Heart left ventricle (tissue), 13 donors: ENCODE results near the gene HS3ST6.

Experiments used
- POLR2A ChIP-seq, 2 donors: fragments of 450-650 bp; IDR thresholded peaks; one replicate each; pipeline ENCODE4 v1.6.1; 2017; ENCODE audit warnings: antibody characterized with exemption in 2 of 2, mild to moderate bottlenecking in 2 of 2, moderate library complexity in 2 of 2
- TF ChIP-seq, protein P1 (sequence below), 12 donors: fragments of 200-600 bp; sonication (generic) in 4 of 12; IDR thresholded peaks; one replicate each; pipeline versions ENCODE4 v1.5.0 to v1.8.0; 2018 to 2022; ENCODE audit warnings: antibody characterized with exemption in 12 of 12, mild to moderate bottlenecking in 5 of 12
- donor health status: ischemic (EF 13 %, LVEDD 7.1; RV severe dilation, severe dysfunction).
- donor health status: DM: no; HTN: yes; CAD: no.
- donor health status: DM: no; HTN: no; CAD: no.
- donor health status: ischemic (EF 25% LVEDD 6.9; RV normal size, moderate dysfunction).
- donor health status: ischemic (EF 25% LVEDD 5.7; RV mildly dilated, moderate dysfunction).
- donor health status: ischemic (EF 35%, LVEDD 5.7; RV mildly dilated, moderate dysfunction).
- donor health status: nonischemic (EF 11% LVEDD 7.7; RV severe dilation, severe dysfunction).
- donor health status: DM: yes; HTN: yes; CAD: no.
- donor health status: PGD.
- donor health status: ischemic (EF 29% LVEDD 5.4; RV normal size, mild dysfunction).
- donor health status: nonischemic (EF 23%, LVEDD 6.1; RV moderate dilation, normal function).

- TF ChIP-seq, protein P1, sequence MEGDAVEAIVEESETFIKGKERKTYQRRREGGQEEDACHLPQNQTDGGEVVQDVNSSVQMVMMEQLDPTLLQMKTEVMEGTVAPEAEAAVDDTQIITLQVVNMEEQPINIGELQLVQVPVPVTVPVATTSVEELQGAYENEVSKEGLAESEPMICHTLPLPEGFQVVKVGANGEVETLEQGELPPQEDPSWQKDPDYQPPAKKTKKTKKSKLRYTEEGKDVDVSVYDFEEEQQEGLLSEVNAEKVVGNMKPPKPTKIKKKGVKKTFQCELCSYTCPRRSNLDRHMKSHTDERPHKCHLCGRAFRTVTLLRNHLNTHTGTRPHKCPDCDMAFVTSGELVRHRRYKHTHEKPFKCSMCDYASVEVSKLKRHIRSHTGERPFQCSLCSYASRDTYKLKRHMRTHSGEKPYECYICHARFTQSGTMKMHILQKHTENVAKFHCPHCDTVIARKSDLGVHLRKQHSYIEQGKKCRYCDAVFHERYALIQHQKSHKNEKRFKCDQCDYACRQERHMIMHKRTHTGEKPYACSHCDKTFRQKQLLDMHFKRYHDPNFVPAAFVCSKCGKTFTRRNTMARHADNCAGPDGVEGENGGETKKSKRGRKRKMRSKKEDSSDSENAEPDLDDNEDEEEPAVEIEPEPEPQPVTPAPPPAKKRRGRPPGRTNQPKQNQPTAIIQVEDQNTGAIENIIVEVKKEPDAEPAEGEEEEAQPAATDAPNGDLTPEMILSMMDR (IDR thresholded peaks at IDR 0.05) = no peak
- no peak for TF ChIP-seq POLR2A (IDR thresholded peaks at IDR 0.05)
These were observed 11.4 kb downstream of the HS3ST6 start for GRCh38 chr16:1906846-1907165.
